Gastroesophageal sphincter (tissue), 3 donors: ENCODE measurements around the gene SELENOT.

ENCODE experiments used
- POLR2A ChIP-seq, 2 donors: fragments of 450-650 bp; IDR thresholded peaks; one replicate each; pipeline ENCODE4 v1.6.1; 2017; ENCODE audit warnings: antibody characterized with exemption in 2 of 2, mild to moderate bottlenecking in 2 of 2, moderate library complexity in 1 of 2
- POLR2AphosphoS5 ChIP-seq: sonication (generic); formaldehyde crosslinking; IDR thresholded peaks from one replicate; pipeline ENCODE4 v1.6.1; 2017; ENCODE audit warnings: antibody characterized with exemption
- TF ChIP-seq, protein P1 (sequence below), 4 experiments: fragments of 200-600 bp in 2 of 4; fragments of 450-650 bp in 2 of 4; sonication (generic) in 1 of 4; IDR thresholded peaks; one replicate each; pipeline ENCODE4 v1.5.1; 2017 to 2019; ENCODE audit warnings: antibody characterized with exemption in 4 of 4, mild to moderate bottlenecking in 2 of 4, moderate library complexity in 2 of 4

DNA sequence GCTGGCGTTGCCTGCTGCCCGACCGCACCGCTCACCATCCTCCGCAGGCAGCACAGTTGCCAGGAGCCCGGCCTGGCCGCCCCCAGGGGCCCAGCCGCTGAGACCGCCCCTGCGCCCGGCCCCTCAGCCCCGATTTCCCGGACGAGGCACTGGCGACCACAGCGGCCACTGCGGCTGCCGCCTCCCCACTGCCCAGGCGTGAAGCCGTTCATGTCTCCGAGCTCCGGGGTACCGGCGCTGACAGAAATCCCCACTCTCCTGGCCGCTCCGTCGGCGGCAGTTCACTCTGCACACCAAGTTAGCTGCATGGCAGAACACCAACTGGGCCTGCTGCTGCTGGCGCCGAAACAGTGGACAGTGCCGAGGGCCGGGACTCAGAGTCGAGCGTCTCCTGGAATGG lies 8.5 kb downstream of the SELENOT start:
- TF ChIP-seq, protein P1, sequence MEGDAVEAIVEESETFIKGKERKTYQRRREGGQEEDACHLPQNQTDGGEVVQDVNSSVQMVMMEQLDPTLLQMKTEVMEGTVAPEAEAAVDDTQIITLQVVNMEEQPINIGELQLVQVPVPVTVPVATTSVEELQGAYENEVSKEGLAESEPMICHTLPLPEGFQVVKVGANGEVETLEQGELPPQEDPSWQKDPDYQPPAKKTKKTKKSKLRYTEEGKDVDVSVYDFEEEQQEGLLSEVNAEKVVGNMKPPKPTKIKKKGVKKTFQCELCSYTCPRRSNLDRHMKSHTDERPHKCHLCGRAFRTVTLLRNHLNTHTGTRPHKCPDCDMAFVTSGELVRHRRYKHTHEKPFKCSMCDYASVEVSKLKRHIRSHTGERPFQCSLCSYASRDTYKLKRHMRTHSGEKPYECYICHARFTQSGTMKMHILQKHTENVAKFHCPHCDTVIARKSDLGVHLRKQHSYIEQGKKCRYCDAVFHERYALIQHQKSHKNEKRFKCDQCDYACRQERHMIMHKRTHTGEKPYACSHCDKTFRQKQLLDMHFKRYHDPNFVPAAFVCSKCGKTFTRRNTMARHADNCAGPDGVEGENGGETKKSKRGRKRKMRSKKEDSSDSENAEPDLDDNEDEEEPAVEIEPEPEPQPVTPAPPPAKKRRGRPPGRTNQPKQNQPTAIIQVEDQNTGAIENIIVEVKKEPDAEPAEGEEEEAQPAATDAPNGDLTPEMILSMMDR (IDR thresholded peaks at IDR 0.05): no peak
- TF ChIP-seq POLR2AphosphoS5 (no peak), POLR2A (IDR thresholded peaks at IDR 0.05) (no peak)
